Peyer's patch (tissue), 4 donors: Measurements from ENCODE around the gene CTBS. TPM values are rescaled to one million over a fixed set of nuclear protein-coding genes. Genes with fewer than 3 reads are reported as not detected.
"Not testable (repeated sequence)": the region's sequence is repeated elsewhere in the genome, so short reads cannot be mapped to it uniquely, and the experiment has no call there.

ENCODE experiments used
- DNase-seq, 3 donors: peaks; one replicate each; pipeline ENCODE4 v3.0.0-alpha.2; 2017 to 2019
- H3K27ac ChIP-seq, 4 donors: fragments of 200-600 bp; sonication (generic); one replicate each; pipeline ENCODE4 v1.5.1; 2016 to 2019
- H3K27me3 ChIP-seq, 2 donors: fragments of 200-600 bp; sonication (generic); one replicate each; pipeline ENCODE4 v1.5.1; 2019
- H3K36me3 ChIP-seq, 3 donors: fragments of 200-600 bp; sonication (generic); one replicate each; pipeline ENCODE4 v1.5.1; 2016 to 2019
- H3K4me1 ChIP-seq, 4 donors: fragments of 200-600 bp; sonication (generic); one replicate each; pipeline ENCODE4 v1.5.1; 2016 to 2019
- H3K4me3 ChIP-seq, 4 donors: fragments of 200-600 bp; sonication (generic); 1 replicate in 3 of 4; 2 replicates in 1 of 4; pipeline ENCODE4 v1.5.1; 2016 to 2019; ENCODE audit warnings: mild to moderate bottlenecking in 1 of 4
- H3K9me3 ChIP-seq, 4 donors: fragments of 200-600 bp; sonication (generic); one replicate each; pipeline ENCODE4 v1.5.1; 2016 to 2019; ENCODE audit warnings: mild to moderate bottlenecking in 1 of 4
- CTCF ChIP-seq, 6 experiments: fragments of 450-650 bp in 4 of 6; fragments of 200-600 bp in 2 of 6; sonication (generic) in 1 of 6; IDR thresholded peaks; one replicate each; pipeline ENCODE4 v1.5.1; 2017 to 2019; ENCODE audit warnings: antibody characterized with exemption in 6 of 6, mild to moderate bottlenecking in 3 of 6, moderate library complexity in 1 of 6
- POLR2A ChIP-seq, 2 donors: fragments of 450-650 bp; IDR thresholded peaks; one replicate each; pipeline ENCODE4 v1.5.1; 2017; ENCODE audit warnings: antibody characterized with exemption in 2 of 2, mild to moderate bottlenecking in 2 of 2, moderate library complexity in 2 of 2
- total RNA-seq, 4 donors: library from RNA; depleted of rRNA; stranded (reverse); fragments of >200 nt; gene quantifications; one replicate each; pipeline ENCODE4 v1.1.0, GENCODE V29; 2016

The CTBS gene
- total RNA-seq, 4 donors from 2014 or later, result 5.0 to 18.4 (median 11.4) TPM

- Histone ChIP-seq H3K4me1 (peaks cover 0 to 5% (median 0%) of the 10 kb centered on the region in 4 donors), H3K4me3 (no peak overlapping the region), H3K27me3 (no peaks in the 10 kb centered on the region), H3K9me3 (no peaks in the 10 kb centered on the region), H3K27ac (no peak overlapping the region), H3K36me3 (no peaks in the 10 kb centered on the region)
- TF ChIP-seq CTCF (IDR thresholded peaks at IDR 0.05) (no peak), POLR2A (IDR thresholded peaks at IDR 0.05) (no peak)
- DNase-seq, result no peak
Measured at GRCh38 chr1:84510165-84510564, 64.1 kb downstream of the CTBS start.

GRCh38 chr1:84509029-84509428 is 65.2 kb downstream of the CTBS start:
- Histone ChIP-seq H3K27me3 (no peaks in the 10 kb centered on the region), H3K4me3 (no peak overlapping the region), H3K4me1 (peaks cover 0 to 11% (median 5%) of the 10 kb centered on the region in 4 donors), H3K27ac (no peak overlapping the region), H3K36me3 (no peaks in the 10 kb centered on the region), H3K9me3 (no peaks in the 10 kb centered on the region)
- no peak for DNase-seq
- TF ChIP-seq CTCF (IDR thresholded peaks at IDR 0.05) (no peak), POLR2A (IDR thresholded peaks at IDR 0.05) (no peak)

- Histone ChIP-seq H3K36me3 (no peaks in the 10 kb centered on the region), H3K4me1 (peaks cover 0 to 16% (median 6%) of the 10 kb centered on the region in 4 donors), H3K27me3 (no peaks in the 10 kb centered on the region), H3K4me3 (no peak overlapping the region), H3K9me3 (no peaks in the 10 kb centered on the region), H3K27ac (no peak overlapping the region)
- DNase-seq, result no peak
- TF ChIP-seq POLR2A (IDR thresholded peaks at IDR 0.05) (no peak), CTCF (IDR thresholded peaks at IDR 0.05) (no peak)
Measured at GRCh38 chr1:84508510-84508909, 65.7 kb downstream of the CTBS start.

GRCh38 chr1:84507887-84508286 is 66.4 kb downstream of the CTBS start:
- not testable (repeated sequence) for H3K27me3 ChIP-seq, DNase-seq, H3K27ac ChIP-seq, H3K9me3 ChIP-seq, H3K36me3 ChIP-seq, H3K4me3 ChIP-seq
- H3K4me1 ChIP-seq, result peaks cover 0 to 22% (median 6%) of the 10 kb centered on the region in 4 donors

GRCh38 chr1:84506729-84507453 is 67.3 kb downstream of the CTBS start:
- DNase-seq, result no peak
- H3K27me3 ChIP-seq, result no peaks in the 10 kb centered on the region
- peak overlapping the region; percentile 92 to 97 (median 95) for H3K27ac ChIP-seq
- no peaks in the 10 kb centered on the region for H3K9me3 ChIP-seq
- H3K4me3 ChIP-seq, result peak overlapping the region; percentile 66 to 78 (median 76)
- TF ChIP-seq CTCF (IDR thresholded peaks at IDR 0.05), result no peak
- TF ChIP-seq POLR2A (IDR thresholded peaks at IDR 0.05), result no peak
- peaks cover 0 to 30% (median 8%) of the 10 kb centered on the region in 4 donors for H3K4me1 ChIP-seq
- H3K36me3 ChIP-seq, result no peaks in the 10 kb centered on the region

- peaks cover 0 to 36% (median 8%) of the 10 kb centered on the region in 4 donors for H3K4me1 ChIP-seq
- H3K27me3 ChIP-seq, result no peaks in the 10 kb centered on the region
- DNase-seq, result peak; percentile 98 to 99 (median 99)
- no peaks in the 10 kb centered on the region for H3K9me3 ChIP-seq
- no peaks in the 10 kb centered on the region for H3K36me3 ChIP-seq
- peak within 1 kb of the TSS; percentile 92 to 97 (median 95) for H3K27ac ChIP-seq
- H3K4me3 ChIP-seq, result peak within 1 kb of the TSS; percentile 66 to 78 (median 76)
- TF ChIP-seq CTCF (IDR thresholded peaks at IDR 0.05) (no peak), POLR2A (IDR thresholded peaks at IDR 0.05) (peak; percentile 79 to 87)
Measured at GRCh38 chr1:84506002-84506728, 68.1 kb downstream of the CTBS start, which contains the start of the genes GNG5 and SPATA1. TSS of gene GNG5 (minus strand) at chr1:84506581. CDS start at chr1:84506091, 490 bp downstream. TSS of gene SPATA1 (plus strand) at chr1:84506386. CDS start at chr1:84516360, 9,974 bp downstream.
